Measurements from ENCODE around the gene FAM180A. TPM values are rescaled to one million over a fixed set of nuclear protein-coding genes. Genes with fewer than 3 reads are reported as not detected.

Gene FAM180A
- total and polyA plus RNA-seq, 8 donors: 0.08 to 5.8 (median 1.4) TPM; not detected in 4

GRCh38 chr7:135712182-135712782, 36.3 kb downstream of the FAM180A start:
- TF ChIP-seq POLR2AphosphoS5 (IDR thresholded peaks at IDR 0.05) (no peak), EP300 (IDR thresholded peaks at IDR 0.05) (no peak), POLR2A (IDR thresholded peaks at IDR 0.05) (no peak)
- TF ChIP-seq, protein P1, sequence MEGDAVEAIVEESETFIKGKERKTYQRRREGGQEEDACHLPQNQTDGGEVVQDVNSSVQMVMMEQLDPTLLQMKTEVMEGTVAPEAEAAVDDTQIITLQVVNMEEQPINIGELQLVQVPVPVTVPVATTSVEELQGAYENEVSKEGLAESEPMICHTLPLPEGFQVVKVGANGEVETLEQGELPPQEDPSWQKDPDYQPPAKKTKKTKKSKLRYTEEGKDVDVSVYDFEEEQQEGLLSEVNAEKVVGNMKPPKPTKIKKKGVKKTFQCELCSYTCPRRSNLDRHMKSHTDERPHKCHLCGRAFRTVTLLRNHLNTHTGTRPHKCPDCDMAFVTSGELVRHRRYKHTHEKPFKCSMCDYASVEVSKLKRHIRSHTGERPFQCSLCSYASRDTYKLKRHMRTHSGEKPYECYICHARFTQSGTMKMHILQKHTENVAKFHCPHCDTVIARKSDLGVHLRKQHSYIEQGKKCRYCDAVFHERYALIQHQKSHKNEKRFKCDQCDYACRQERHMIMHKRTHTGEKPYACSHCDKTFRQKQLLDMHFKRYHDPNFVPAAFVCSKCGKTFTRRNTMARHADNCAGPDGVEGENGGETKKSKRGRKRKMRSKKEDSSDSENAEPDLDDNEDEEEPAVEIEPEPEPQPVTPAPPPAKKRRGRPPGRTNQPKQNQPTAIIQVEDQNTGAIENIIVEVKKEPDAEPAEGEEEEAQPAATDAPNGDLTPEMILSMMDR (IDR thresholded peaks at IDR 0.05): no peak
- Histone ChIP-seq H3K36me3 (no peaks in the 10 kb centered on the region), H3K4me3 (no peak overlapping the region), H3K9me3 (no peaks in the 10 kb centered on the region), H3K27ac (no peak overlapping the region), H3K4me1 (peaks cover 0 to 11% (median 6%) of the 10 kb centered on the region in 4 donors), H3K27me3 (peaks cover 0 to 10% (median 0%) of the 10 kb centered on the region in 3 donors)
- 63 to 75% (median 75%) methylated on average over 4 of the region's 4 CpGs for WGBS, 5 donors
- intact Hi-C loops (cut with DNase I; ENCODE audit: low total_unique reads): no loop called here
- DNase-seq: peak in 1 of 2 donors; percentile 18

- TF ChIP-seq POLR2AphosphoS5 (IDR thresholded peaks at IDR 0.05): no peak
- no peak for TF ChIP-seq EP300 (IDR thresholded peaks at IDR 0.05)
- TF ChIP-seq, protein P1 (IDR thresholded peaks at IDR 0.05): no peak
- TF ChIP-seq POLR2A (IDR thresholded peaks at IDR 0.05): no peak
- Histone ChIP-seq H3K27ac (no peak overlapping the region), H3K27me3 (peaks cover 0 to 10% (median 0%) of the 10 kb centered on the region in 3 donors), H3K4me1 (peaks cover 0 to 7% (median 6%) of the 10 kb centered on the region in 4 donors), H3K4me3 (no peak overlapping the region), H3K36me3 (no peaks in the 10 kb centered on the region), H3K9me3 (no peaks in the 10 kb centered on the region)
- intact Hi-C loops (cut with DNase I; ENCODE audit: low total_unique reads): no loop called here
- DNase-seq: no peak
- WGBS, 5 donors: 50 to 63% (median 61%) methylated on average over 7 to 8 of the region's 8 CpGs
Observed at GRCh38 chr7:135711139-135711469, 37.5 kb downstream of the FAM180A start.

- intact Hi-C loops (cut with DNase I; ENCODE audit: low total_unique reads): no loop called here
Observed at GRCh38 chr7:135710417-135711138, 38.0 kb downstream of the FAM180A start.

GRCh38 chr7:135709508-135709907, 39.1 kb downstream of the FAM180A start:
- Histone ChIP-seq H3K36me3 (no peaks in the 10 kb centered on the region), H3K4me1 (peaks cover 0 to 7% (median 6%) of the 10 kb centered on the region in 4 donors), H3K27ac (no peak overlapping the region), H3K27me3 (peaks cover 0 to 8% (median 0%) of the 10 kb centered on the region in 3 donors), H3K9me3 (no peaks in the 10 kb centered on the region), H3K4me3 (no peak overlapping the region)
- TF ChIP-seq EP300 (IDR thresholded peaks at IDR 0.05) (no peak), POLR2AphosphoS5 (IDR thresholded peaks at IDR 0.05) (no peak), POLR2A (IDR thresholded peaks at IDR 0.05) (no peak)
- TF ChIP-seq, protein P1 (IDR thresholded peaks at IDR 0.05): no peak
- 86 to 94% (median 92%) methylated on average over 3 of the region's 3 CpGs for whole genome bisulfite sequencing, 5 donors
- intact Hi-C loops (cut with DNase I; ENCODE audit: low total_unique reads): no loop called here
- DNase-seq: no peak

More at GRCh38 chr7:135710417-135711138, 38.0 kb downstream of the FAM180A start:
- 31 to 56% (median 34%) methylated on average over 6 to 11 of the region's 11 CpGs for WGBS, 5 donors
- H3K9me3 ChIP-seq: no peaks in the 10 kb centered on the region
- no peak overlapping the region for H3K4me3 ChIP-seq
- TF ChIP-seq POLR2AphosphoS5 (IDR thresholded peaks at IDR 0.05): no peak
- TF ChIP-seq, protein P1 (IDR thresholded peaks at IDR 0.05): peak in 3 of 7 experiments; percentile 48 to 61 (median 52)
- H3K36me3 ChIP-seq: no peaks in the 10 kb centered on the region
- no peak for DNase-seq
- peaks cover 0 to 7% (median 6%) of the 10 kb centered on the region in 4 donors for H3K4me1 ChIP-seq
- H3K27me3 ChIP-seq: peaks cover 0 to 10% (median 0%) of the 10 kb centered on the region in 3 donors
- H3K27ac ChIP-seq: no peak overlapping the region

All from stomach (tissue), 9 donors.